ENCODE measurements around the gene P2RX4. TPM values are rescaled to one million over a fixed set of nuclear protein-coding genes. Genes with fewer than 3 reads are reported as not detected.
A peak's percentile ranks its signal among the peaks of the same experiment; 100 is the strongest.

The P2RX4 gene
- total and polyA plus RNA-seq, 9 of the 15 experiments (the other 6 are each of a cell fraction or from before 2014, with no cell fraction given), result 6.6 to 21.5 (median 11.7) TPM

GRCh38 chr12:121263206-121263935, 53.4 kb downstream of the P2RX4 start:
- no peak for ATAC-seq
- Histone ChIP-seq H4K20me1 (replicated peaks; ENCODE audit: control insufficient read depth, insufficient read depth, low read length) (no peaks in the 10 kb centered on the region), H3K9ac (ENCODE audit: insufficient read depth in 1 of 2, low read depth in 2 of 2, low read length in 2 of 2) (no peak overlapping the region), H3K4me3 (no peak overlapping the region), H3K27me3 (ENCODE audit: control insufficient read depth in 2 of 2, insufficient read depth in 2 of 2, low read length in 2 of 2) (no peaks in the 10 kb centered on the region), H3K9me3 (replicated peaks; ENCODE audit: control insufficient read depth, insufficient read depth, low read depth, low read length) (no peaks in the 10 kb centered on the region), H3K9me1 (ENCODE audit: control insufficient read depth, insufficient read depth, low read length) (no peaks in the 10 kb centered on the region), H2AFZ (ENCODE audit: low read depth, low read length) (no peak overlapping the region), H3K4me1 (replicated peaks in 1 of 2; ENCODE audit: control insufficient read depth in 2 of 2, insufficient read depth in 2 of 2, low read length in 2 of 2) (peaks cover 7 to 18% of the 10 kb centered on the region in 2 experiments; a peak in 4 of 5 replicates), H3K4me2 (ENCODE audit: insufficient read depth, low read length) (no peak overlapping the region), H3K27ac (ENCODE audit: extremely low read depth, low read depth, low read length) (no peak overlapping the region), H3K36me3 (ENCODE audit: control insufficient read depth, insufficient read depth, low read length) (peaks cover 57% of the 10 kb centered on the region), H3K79me2 (ENCODE audit: control insufficient read depth, insufficient read depth, low read length) (no peaks in the 10 kb centered on the region)
- POLR2A ChIA-PET, result no interaction called here
- CTCF ChIA-PET (ENCODE audit: low intra/inter-chr PET ratio), result no interaction called here
- intact Hi-C loops (cut with micrococcal nuclease), result no loop called here
- no peak for FAIRE-seq
- in situ Hi-C loops (cut with MboI), result no loop called here
- peak; percentile 72 for TF ChIP-seq ZBTB40 (IDR thresholded peaks at IDR 0.05)
- no peak for TF ChIP-seq ZBTB40 (CRISPR knock-in tag; IDR thresholded peaks at IDR 0.05)
- TF ChIP-seq MCM2 (IDR thresholded peaks at IDR 0.05; ENCODE audit: low read depth), result no peak
- WGBS (ENCODE audit: insufficient coverage, low coverage, missing lambda C conversion rate), result 92% methylated on average over 10 of the region's 10 CpGs
- no TSS peak for BruUV-seq (replicated peaks)
- no peak for DNase-seq (ENCODE audit: extremely low read depth in 1 of 4, low spot score in 3 of 4)
